Measurements from ENCODE around the gene ARMH2.
A peak's percentile ranks its signal among the peaks of the same experiment; 100 is the strongest.
"Not testable (repeated sequence)": the region's sequence is repeated elsewhere in the genome, so short reads cannot be mapped to it uniquely, and the experiment has no call there.

Gene ARMH2

DNA sequence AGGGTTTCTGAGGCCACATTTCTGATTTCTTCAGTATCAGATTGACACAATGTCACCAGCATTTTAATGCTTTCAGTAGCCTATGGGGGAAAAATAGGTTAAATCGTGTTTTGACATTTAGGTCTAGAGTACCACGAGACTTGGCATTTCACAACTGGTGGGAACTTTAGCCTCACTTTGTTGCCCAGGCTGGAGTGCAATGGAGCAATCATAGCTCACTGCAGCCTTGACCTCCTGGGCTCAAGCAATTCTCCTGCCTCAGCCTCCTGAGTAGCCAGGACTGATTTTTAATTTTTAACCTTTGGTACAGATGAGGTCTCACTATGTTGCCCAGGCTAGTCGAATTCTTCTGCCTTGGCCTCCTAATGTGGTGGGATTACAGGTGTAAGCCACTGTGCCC is 11.0 kb upstream of the ARMH2 start:
- no peak for DNase-seq

- no peak for DNase-seq
Measured at GRCh38 chr6:24807584-24807983, 8.9 kb upstream of the ARMH2 start.

DNA sequence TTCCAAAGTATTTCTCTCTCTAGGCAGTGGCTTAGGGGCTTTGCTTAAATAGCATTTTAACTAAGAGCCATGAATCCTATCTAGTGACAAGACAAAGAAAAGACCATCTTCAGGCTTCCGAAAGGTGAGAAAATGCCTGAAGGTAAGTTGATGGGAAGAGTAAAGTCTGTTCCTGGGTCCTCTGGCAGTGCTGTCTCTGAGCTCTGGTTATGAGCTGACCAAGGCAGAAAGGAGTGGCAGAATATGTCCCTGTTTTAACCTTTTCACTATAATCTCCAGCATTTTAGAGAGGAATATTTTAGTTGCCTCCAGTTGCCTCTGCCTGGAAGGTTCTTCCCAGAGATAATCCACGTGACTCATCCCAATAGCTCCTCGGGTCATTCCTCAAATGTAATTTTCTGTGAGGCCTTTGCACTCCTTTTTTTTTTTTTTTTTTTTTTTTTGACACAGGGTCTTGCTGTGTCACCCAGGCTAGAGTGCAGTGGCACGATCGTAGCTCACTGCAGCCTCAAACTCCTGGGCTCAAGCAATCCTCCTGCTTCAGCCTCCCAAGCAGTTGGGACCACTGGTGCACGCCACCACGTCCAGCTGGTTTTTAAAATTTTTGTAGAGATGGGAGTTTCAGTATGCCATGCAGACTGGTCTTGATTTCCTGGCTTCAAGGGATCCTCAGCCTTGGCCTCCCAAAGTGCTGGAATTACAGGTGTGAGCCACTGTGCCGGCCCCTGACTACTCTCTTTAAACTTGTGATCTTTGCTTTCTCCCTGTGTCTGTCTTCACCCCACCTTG is 3.7 kb upstream of the ARMH2 start:
- DNase-seq, result no peak

- DNase-seq, result no peak
Measured at GRCh38 chr6:24799541-24799915, 811 bp upstream of the ARMH2 start.

- no peak for DNase-seq
Measured at GRCh38 chr6:24797596-24798216, 1.0 kb downstream of the ARMH2 start.

DNA sequence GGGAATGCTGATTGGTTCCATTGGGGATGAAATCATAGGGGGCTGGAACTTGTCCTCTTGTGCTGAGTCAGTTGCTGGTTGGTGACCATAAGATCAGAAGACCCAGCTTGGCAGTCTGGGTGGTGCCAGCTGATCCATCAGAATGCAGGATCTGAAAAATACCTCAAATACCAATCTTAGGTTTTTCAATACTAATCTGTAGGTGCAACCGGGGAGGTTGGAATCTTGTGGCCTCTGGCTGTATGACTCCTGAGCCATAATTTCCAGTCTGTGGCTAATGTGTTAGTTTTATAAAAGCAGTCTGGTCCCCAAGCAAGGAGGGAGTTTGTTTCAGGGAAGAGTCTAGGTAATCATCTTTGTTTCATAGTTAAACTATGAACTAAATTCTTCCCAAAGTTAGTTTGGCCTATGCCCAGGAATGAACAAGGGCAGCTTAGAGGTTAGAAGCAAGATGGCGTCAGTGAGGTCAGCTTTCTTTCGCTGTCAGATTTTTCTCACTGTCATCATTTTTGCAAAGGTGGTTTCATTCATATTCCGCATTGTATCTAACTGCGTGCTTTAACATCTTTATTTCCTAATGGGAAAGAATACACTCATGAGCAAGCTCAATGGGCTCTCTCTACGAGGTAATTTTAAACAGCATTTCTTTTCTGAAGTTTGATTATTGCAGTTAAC is 2.0 kb downstream of the ARMH2 start:
- no peak for DNase-seq

GRCh38 chr6:24795106-24795505 is 3.6 kb downstream of the ARMH2 start:
- DNase-seq, result no peak

- DNase-seq, result no peak
Measured at GRCh38 chr6:24788031-24788665, 10.6 kb downstream of the ARMH2 start.

DNA sequence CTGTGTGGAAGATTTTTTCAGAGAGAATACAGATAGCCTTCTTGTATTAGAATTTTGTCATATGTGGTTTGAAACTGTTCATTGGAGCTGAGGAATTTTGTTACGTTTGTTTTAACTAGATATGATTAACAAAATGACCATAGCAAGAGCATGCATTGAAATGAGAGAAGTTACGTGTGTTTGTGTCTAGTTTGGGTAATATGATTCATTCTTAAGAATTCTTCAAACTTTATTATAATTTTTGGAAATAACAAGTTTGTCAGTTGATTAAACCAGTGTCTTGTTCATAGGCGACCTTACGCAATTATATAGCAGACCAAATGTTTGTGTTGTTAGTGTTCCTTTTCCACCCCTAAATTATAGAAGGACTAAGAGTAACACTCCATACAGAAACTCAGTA is 18.5 kb downstream of the ARMH2 start:
- no peak for DNase-seq

DNA sequence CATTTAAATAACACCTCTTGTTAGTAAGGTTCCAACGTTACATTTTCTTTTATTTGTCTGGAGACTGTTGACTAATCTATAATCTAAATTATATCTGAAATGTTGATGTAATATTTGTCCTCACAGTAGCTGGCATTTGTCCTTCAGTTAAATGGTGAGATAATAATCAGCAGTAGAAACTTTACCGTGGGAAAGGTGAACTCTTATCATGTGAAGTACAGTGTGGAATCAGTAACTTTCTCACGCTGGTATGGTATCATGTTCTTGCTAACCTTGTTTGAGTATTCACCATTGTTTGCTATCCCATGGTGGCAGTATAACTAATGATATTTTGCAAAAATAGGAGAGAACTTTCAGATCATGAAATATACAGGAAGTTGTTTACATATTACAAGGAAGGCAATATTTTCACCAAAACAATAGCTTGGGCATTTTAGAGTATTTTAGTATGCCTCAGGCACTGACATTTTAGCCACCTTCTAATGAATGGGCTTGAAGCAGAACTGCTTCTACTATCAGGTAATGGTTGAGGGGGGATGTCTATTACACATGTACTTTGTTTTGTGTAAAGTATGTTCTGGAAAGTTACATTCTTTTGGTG is 19.2 kb downstream of the ARMH2 start:
- no peak for DNase-seq

DNA sequence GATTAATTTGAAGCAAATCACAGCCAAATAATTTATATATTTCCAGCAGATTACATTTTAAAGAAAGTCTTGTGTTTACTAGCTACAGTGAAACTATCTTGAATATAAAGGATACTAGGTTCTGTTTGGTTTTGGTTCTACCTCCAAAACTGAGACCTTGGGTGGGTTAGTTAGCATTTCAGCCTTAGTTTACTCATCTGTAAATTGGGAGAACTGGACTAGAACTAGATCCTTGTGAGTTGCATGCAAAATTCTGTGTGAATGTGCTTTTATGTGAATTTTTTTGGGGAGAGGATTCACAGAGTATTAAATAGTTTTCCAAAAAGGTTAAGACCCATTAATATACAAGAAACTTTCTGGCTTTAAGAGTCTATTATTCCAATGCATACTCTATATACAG is 19.8 kb downstream of the ARMH2 start:
- DNase-seq, result no peak

- no peak for DNase-seq
Measured at GRCh38 chr6:24778121-24778520, 20.6 kb downstream of the ARMH2 start.

DNA sequence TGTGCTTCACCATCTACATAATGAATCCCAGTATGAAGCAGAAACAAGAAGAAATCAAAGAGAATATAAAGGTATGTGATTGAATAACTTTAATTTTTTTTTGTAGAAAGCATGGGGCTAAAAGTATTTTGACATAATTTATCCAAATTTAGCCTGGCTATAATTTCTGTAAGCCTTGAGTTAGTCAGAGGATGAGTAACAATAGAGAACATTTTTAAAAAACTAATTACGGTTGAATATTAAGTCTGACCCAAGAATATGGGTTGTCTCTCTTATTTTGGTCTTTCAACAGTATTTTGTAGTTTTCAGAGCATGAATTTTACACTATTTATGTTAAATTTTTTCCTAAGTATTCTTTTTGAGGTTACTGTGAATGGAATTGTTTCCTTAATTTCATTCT is 21.5 kb downstream of the ARMH2 start:
- no peak for DNase-seq

DNA sequence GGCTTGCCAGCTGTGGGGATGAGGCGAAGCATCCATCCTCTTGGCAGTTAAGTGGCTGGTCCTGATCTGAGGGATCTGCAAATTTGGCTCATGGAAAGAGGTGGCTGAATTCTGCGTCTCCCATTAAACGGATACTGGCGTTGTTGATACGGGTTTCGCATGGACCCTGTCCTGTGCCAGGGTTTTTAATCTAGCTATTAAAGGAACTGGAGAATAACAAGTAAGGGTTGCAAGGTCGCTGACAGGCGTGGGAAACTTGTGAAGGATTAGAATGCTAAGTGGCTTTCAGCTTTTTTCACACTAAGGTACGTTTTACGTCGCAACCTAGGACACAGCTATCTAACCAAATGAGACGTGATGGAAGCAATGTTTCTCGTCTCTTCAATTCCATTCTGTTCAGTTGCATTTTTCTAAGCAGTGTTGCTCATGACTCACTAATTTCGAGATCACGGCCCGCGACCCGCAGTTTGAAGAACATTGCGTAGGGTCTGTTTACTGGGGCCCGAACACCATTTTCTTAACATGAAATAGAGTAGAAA is 23.1 kb downstream of the ARMH2 start:
- DNase-seq, result no peak

GRCh38 chr6:24774696-24775519 is 23.8 kb downstream of the ARMH2 start, which contains the start of gene GMNN:
GMNN (plus strand) TSS chr6:24774937; CDS start chr6:24777247, 2,310 bp downstream.
- DNase-seq, result peak; percentile 92

GRCh38 chr6:24768361-24768760 is 30.4 kb downstream of the ARMH2 start:
- DNase-seq, result no peak

GRCh38 chr6:24766680-24767462 is 31.8 kb downstream of the ARMH2 start:
- no peak for DNase-seq

DNA sequence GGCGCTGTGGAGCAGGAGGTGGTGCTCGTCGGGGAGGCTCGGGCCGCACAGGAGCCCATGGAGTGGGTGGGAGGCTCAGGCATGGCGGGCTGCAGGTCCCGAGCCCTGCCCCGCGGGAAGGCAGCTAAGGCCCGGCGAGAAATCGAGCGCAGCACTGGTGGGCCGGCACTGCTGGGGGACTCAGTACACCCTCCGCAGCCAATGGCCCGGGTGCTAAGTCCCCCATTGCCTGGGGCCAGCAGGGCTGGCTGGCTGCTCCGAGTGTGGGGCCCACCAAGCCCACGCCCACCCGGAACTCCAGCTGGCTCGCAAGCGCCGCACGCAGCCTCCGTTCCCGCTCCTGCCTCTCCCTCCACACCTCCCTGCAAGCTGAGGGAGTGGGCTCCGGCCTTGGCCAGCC is 32.7 kb downstream of the ARMH2 start:
- DNase-seq, result not testable (repeated sequence)

DNA sequence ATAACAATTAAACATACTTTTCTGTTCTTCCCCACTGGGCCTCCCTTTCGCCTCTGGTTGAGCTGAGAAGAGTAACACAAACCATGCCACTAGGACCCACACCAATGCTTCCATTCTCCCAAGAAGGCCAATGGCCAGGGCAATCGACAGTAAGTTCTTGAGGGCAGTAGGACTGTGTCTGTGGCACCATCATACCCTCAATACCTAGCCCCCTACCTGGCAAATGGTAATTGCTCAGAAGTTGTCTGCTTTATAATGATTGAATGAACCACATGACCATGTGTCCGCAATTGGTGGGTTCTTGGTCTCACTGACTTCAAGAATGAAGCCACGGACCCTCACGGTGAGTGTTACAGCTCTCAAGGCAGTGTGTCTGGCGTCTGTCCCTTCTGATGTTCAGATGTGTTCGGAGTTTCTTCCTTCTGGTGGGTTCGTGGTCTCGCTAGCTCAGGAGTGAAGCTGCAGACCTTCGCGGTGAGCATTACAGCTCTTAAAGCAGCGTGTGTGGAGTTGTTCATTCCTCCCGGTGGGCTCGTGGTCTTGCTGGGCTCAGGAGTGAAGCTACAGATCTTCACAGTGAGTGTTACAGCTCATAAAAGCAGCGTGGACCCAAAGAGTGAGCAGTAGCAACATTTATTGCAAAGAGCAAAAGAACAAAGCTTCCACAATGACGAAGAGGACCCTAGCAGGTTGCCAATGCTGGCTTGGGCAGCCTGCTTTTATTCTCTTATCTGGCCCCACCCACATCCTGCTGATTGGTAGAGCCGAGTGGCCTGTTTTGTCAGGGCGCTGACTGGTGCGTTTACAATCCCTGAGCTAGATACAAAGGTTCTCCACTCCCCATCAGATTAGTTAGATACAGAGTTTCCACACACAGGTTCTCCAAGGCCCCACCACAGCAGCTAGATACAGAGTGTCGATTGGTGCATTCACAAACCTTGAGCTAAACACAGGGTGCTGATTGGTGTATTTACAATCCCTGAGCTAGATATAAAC is 33.6 kb downstream of the ARMH2 start:
- DNase-seq, result not testable (repeated sequence)

- no peak for DNase-seq
Measured at GRCh38 chr6:24763578-24763977, 35.1 kb downstream of the ARMH2 start.
